Measurements from ENCODE around the gene MS4A10. TPM values are rescaled to one million over a fixed set of nuclear protein-coding genes. Genes with fewer than 3 reads are reported as not detected.

MS4A10 gene
- total RNA-seq, 6 experiments from 2014 or later = not detected

DNA sequence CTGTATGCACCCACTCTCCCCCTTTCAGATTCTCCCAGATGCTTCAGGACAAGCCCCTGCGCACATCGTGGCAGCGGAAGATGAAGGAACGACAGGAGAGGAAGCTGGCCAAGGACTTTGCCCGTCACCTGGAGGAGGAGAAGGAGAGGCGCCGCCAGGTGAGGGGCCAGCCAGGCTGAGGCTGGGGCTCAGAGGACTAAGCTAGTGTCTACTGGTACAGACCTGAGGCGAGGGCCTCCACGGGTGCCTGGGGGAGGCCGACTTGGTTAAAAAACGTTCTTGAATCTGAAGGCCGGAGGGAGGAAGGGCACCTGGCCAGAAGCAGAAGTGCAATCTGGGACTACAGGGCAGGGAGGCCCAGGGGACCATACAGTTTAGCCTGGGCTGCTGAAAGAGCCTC is 62.8 kb downstream of the MS4A10 start:
- H3K27ac Mint-ChIP-seq = no peak overlapping the region
- peaks cover 26% of the 10 kb centered on the region for H3K4me1 Mint-ChIP-seq (ENCODE audit: low read depth)

DNA sequence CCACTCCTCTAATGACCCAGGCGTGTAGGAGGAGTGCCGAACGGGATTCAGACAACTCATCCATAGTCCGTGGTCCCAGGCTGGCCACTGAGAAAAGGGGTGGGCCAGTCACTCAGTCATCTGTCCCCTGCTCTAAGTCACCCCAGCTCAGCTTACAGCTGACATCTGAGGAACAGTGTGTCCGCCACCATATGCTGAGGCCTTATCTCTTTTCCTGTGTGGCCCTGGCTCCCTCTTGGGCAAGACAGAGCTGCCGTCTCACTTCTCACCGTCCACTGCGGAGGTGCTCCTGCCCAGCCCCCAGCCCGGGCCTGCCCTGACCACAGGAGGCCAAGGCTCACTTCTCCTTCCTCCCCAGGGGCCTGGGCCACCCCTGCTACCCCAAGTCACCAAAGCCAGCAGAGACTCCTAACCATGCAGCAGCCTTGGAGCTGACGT is 63.6 kb downstream of the MS4A10 start:
- Mint-ChIP-seq H3K27me3 (ENCODE audit: insufficient read depth) (peaks cover 3% of the 10 kb centered on the region), H3K27ac (no peak overlapping the region), H3K4me3 (no peak overlapping the region), H3K36me3 (ENCODE audit: low read depth) (peaks cover 20% of the 10 kb centered on the region), H3K9me3 (no peaks in the 10 kb centered on the region), H3K4me1 (ENCODE audit: low read depth) (peaks cover 18% of the 10 kb centered on the region)
- TF ChIP-seq, protein P1, sequence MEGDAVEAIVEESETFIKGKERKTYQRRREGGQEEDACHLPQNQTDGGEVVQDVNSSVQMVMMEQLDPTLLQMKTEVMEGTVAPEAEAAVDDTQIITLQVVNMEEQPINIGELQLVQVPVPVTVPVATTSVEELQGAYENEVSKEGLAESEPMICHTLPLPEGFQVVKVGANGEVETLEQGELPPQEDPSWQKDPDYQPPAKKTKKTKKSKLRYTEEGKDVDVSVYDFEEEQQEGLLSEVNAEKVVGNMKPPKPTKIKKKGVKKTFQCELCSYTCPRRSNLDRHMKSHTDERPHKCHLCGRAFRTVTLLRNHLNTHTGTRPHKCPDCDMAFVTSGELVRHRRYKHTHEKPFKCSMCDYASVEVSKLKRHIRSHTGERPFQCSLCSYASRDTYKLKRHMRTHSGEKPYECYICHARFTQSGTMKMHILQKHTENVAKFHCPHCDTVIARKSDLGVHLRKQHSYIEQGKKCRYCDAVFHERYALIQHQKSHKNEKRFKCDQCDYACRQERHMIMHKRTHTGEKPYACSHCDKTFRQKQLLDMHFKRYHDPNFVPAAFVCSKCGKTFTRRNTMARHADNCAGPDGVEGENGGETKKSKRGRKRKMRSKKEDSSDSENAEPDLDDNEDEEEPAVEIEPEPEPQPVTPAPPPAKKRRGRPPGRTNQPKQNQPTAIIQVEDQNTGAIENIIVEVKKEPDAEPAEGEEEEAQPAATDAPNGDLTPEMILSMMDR (IDR thresholded peaks at IDR 0.05) = no peak
- DNase-seq = no peak

More for the DNA sequence above, 62.8 kb downstream of the MS4A10 start:
- no peak for DNase-seq
- TF ChIP-seq, protein P1 (IDR thresholded peaks at IDR 0.05) = no peak
- Mint-ChIP-seq H3K36me3 (ENCODE audit: low read depth) (peaks cover 20% of the 10 kb centered on the region), H3K27me3 (ENCODE audit: insufficient read depth) (peaks cover 3% of the 10 kb centered on the region), H3K4me3 (no peak overlapping the region), H3K9me3 (no peaks in the 10 kb centered on the region)

DNA sequence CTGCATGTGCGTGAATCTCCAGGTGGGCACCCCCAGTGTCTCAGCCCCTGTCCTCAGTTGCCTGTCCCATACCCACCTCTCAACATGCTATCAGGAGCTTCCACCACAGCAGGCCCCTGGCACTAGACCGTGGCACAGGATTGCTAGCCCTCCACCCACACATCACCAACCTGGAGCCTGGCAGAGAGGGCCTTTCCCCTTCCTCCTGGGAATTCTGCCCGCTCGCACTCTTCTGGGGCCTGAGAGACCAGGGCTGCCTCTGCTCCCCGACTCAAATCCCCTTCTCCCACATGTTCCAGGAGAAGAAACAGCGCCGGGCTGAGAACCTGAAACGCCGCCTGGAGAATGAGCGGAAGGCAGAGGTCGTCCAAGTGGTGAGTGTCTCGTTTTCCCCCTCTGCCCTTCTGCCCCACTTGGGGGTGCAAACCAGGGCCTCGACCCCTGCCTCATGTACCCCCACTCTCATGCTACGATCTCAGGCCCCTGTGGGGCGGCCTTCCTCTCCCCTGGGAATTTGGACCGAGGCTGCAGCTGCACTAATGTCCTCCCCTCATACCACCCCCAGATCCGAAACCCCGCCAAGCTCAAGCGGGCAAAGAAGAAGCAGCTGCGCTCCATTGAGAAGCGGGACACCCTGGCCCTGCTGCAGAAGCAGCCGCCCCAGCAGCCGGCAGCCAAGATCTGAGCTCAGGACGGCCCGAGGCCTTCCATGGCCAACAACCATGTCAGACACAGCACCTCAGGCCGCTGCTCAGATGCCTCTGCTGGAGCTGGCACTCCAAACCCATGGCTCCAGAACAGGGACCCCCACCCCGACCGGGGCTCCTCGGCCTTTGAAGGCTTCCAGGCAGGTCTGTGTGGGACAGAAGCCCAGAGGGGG is 64.7 kb downstream of the MS4A10 start:
- no peak overlapping the region for H3K27ac Mint-ChIP-seq
- H3K36me3 Mint-ChIP-seq (ENCODE audit: low read depth) = peaks cover 20% of the 10 kb centered on the region

More for the DNA sequence above, 64.7 kb downstream of the MS4A10 start:
- Mint-ChIP-seq H3K4me3 (no peak overlapping the region), H3K9me3 (no peaks in the 10 kb centered on the region), H3K27me3 (ENCODE audit: insufficient read depth) (peaks cover 3% of the 10 kb centered on the region), H3K4me1 (ENCODE audit: low read depth) (peaks cover 7% of the 10 kb centered on the region)
- no peak for DNase-seq
- TF ChIP-seq, protein P1 (IDR thresholded peaks at IDR 0.05) = no peak

Other genes with a start within 250 kb of the MS4A10 start
- not detected for gene MS4A8, start 85.7 kb upstream of the MS4A10 start, total RNA-seq (2021; fragmentation: NEBNext Ultra II Directional; extraction: Animal tissue kit (Norgen Biotek cat#: 25700))
- not detected for gene MS4A18, start 60.6 kb upstream of the MS4A10 start, total RNA-seq (2021; fragmentation: NEBNext Ultra II Directional; extraction: Animal tissue kit (Norgen Biotek cat#: 25700))
- not detected for gene MS4A15, start 28.5 kb upstream of the MS4A10 start, total RNA-seq (2021; fragmentation: NEBNext Ultra II Directional; extraction: Animal tissue kit (Norgen Biotek cat#: 25700))
- 10 to 100 TPM; 45.4 to 66.3 (median 54.4) TPM for gene CCDC86, start 56.8 kb downstream of the MS4A10 start, total RNA-seq (2021; fragmentation: NEBNext Ultra II Directional; extraction: Animal tissue kit (Norgen Biotek cat#: 25700))
- not detected for gene PTGDR2, start 70.6 kb downstream of the MS4A10 start, total RNA-seq (2021; fragmentation: NEBNext Ultra II Directional; extraction: Animal tissue kit (Norgen Biotek cat#: 25700))
- gene ZP1, start 82.2 kb downstream of the MS4A10 start, total RNA-seq (2021; fragmentation: NEBNext Ultra II Directional; extraction: Animal tissue kit (Norgen Biotek cat#: 25700)) = under 1 TPM in 3 of 6 experiments, not detected in 3; 0.13 to 0.30 (median 0.29) TPM
- 10 to 100 TPM; 72.5 to 95.1 (median 89.4) TPM for gene PRPF19, start 121.3 kb downstream of the MS4A10 start, total RNA-seq (2021; fragmentation: NEBNext Ultra II Directional; extraction: Animal tissue kit (Norgen Biotek cat#: 25700))
- gene TMEM109, start 128.8 kb downstream of the MS4A10 start, total RNA-seq (2021; fragmentation: NEBNext Ultra II Directional; extraction: Animal tissue kit (Norgen Biotek cat#: 25700)) = 100 to 1,000 TPM in 1 of 6 experiments, 10 to 100 TPM in 5; 74.6 to 101 (median 92.5) TPM
- gene TMEM132A, start 139.1 kb downstream of the MS4A10 start, total RNA-seq (2021; fragmentation: NEBNext Ultra II Directional; extraction: Animal tissue kit (Norgen Biotek cat#: 25700)) = 10 to 100 TPM; 23.8 to 32.2 (median 26.9) TPM
- 1 to 10 TPM; 2.7 to 6.6 (median 3.4) TPM for gene SLC15A3, start 166.8 kb downstream of the MS4A10 start, total RNA-seq (2021; fragmentation: NEBNext Ultra II Directional; extraction: Animal tissue kit (Norgen Biotek cat#: 25700))
- not detected for gene CD6, start 186.3 kb downstream of the MS4A10 start, total RNA-seq (2021; fragmentation: NEBNext Ultra II Directional; extraction: Animal tissue kit (Norgen Biotek cat#: 25700))

All from HFFc6 (cell line).